ENCODE results near the gene BTNL9.
"Not testable (repeated sequence)": the region's sequence is repeated elsewhere in the genome, so short reads cannot be mapped to it uniquely, and the experiment has no call there.

BTNL9 gene

GRCh38 chr5:181062631-181063030 lies 22.6 kb downstream of the BTNL9 start:
- no peak for DNase-seq

GRCh38 chr5:181063514-181063913 lies 23.4 kb downstream of the BTNL9 start:
- no peak for DNase-seq

- no peak for DNase-seq
Observed at GRCh38 chr5:181064987-181065386, 24.9 kb downstream of the BTNL9 start.

GRCh38 chr5:181069767-181070491 lies 29.9 kb downstream of the BTNL9 start:
- DNase-seq, result no peak

GRCh38 chr5:181070523-181070922 lies 30.5 kb downstream of the BTNL9 start:
- no peak for DNase-seq

- no peak for DNase-seq
Observed at GRCh38 chr5:181071257-181071656, 31.2 kb downstream of the BTNL9 start.

GRCh38 chr5:181076920-181077319 lies 36.9 kb downstream of the BTNL9 start:
- no peak for DNase-seq

- no peak for DNase-seq
Observed at GRCh38 chr5:181081989-181082388, 41.9 kb downstream of the BTNL9 start.

GRCh38 chr5:181084621-181085195 lies 44.6 kb downstream of the BTNL9 start:
- no peak for DNase-seq

GRCh38 chr5:181086026-181086883 lies 46.2 kb downstream of the BTNL9 start:
- DNase-seq, result no peak

- DNase-seq, result no peak
Observed at GRCh38 chr5:181086884-181087205, 46.8 kb downstream of the BTNL9 start.

- DNase-seq, result no peak
Observed at GRCh38 chr5:181087309-181087708, 47.2 kb downstream of the BTNL9 start.

GRCh38 chr5:181088289-181088688 lies 48.2 kb downstream of the BTNL9 start:
- no peak for DNase-seq

GRCh38 chr5:181092428-181092827 lies 52.4 kb downstream of the BTNL9 start:
- DNase-seq, result no peak

GRCh38 chr5:181095162-181095561 lies 55.1 kb downstream of the BTNL9 start:
- DNase-seq, result not testable (repeated sequence)

GRCh38 chr5:181096721-181097382 lies 56.8 kb downstream of the BTNL9 start:
- DNase-seq, result not testable (repeated sequence)

- not testable (repeated sequence) for DNase-seq
Observed at GRCh38 chr5:181097383-181097753, 57.3 kb downstream of the BTNL9 start.

- DNase-seq, result not testable (repeated sequence)
Observed at GRCh38 chr5:181097759-181098491, 57.9 kb downstream of the BTNL9 start.

- DNase-seq, result no peak
Observed at GRCh38 chr5:181098762-181099601, 58.9 kb downstream of the BTNL9 start.

- DNase-seq, result no peak
Observed at GRCh38 chr5:181099602-181100086, 59.6 kb downstream of the BTNL9 start.

- no peak for DNase-seq
Observed at GRCh38 chr5:181100121-181100875, 60.2 kb downstream of the BTNL9 start.
